H1 (cell line): ENCODE results near the gene EPN2. TPM values are rescaled to one million over a fixed set of nuclear protein-coding genes. Genes with fewer than 3 reads are reported as not detected.

Experiments
- BACH1 ChIP-seq: IDR thresholded peaks from 2 replicates; pipeline ENCODE4 v1.6.1; 2012; ENCODE audit warnings: low read length, improper control_type of control experiment
- BCL11A ChIP-seq, 2 experiments: IDR thresholded peaks; one replicate each; pipeline ENCODE4 v1.6.1; 2011; ENCODE audit warnings: low read depth in 2 of 2, low read length in 2 of 2, mild to moderate bottlenecking in 2 of 2
- BRCA1 ChIP-seq: IDR thresholded peaks from 2 replicates; pipeline ENCODE4 v1.6.1; 2012; ENCODE audit warnings: low read depth, low read length, improper control_type of control experiment
- CHD2 ChIP-seq: IDR thresholded peaks from 2 replicates; pipeline ENCODE4 v1.6.1; 2012; ENCODE audit warnings: low read length, improper control_type of control experiment
- EGR1 ChIP-seq: IDR thresholded peaks from 2 replicates; pipeline ENCODE4 v1.6.1; 2011; ENCODE audit warnings: low read depth, low read length, borderline replicate concordance
- HDAC6 ChIP-seq: IDR thresholded peaks from one replicate; pipeline ENCODE4 v1.7.1; 2012; ENCODE audit warnings: low read depth, mild to moderate bottlenecking, inconsistent platforms, low read length, moderate library complexity
- MAFK ChIP-seq: IDR thresholded peaks from 2 replicates; pipeline ENCODE4 v1.6.1; 2012; ENCODE audit warnings: low read depth, mild to moderate bottlenecking, improper control_type of control experiment, low read length
- RBBP5 ChIP-seq: IDR thresholded peaks from 2 replicates; pipeline ENCODE4 v1.7.1; 2012; ENCODE audit warnings: low read depth, mild to moderate bottlenecking, inconsistent platforms, low read length, moderate library complexity, borderline replicate concordance
- SIRT6 ChIP-seq: IDR thresholded peaks from one replicate; pipeline ENCODE4 v1.7.1; 2012; ENCODE audit warnings: low read length, inconsistent platforms
- SP2 ChIP-seq: IDR thresholded peaks from 2 replicates; pipeline ENCODE4 v1.6.1; 2012; ENCODE audit warnings: mild to moderate bottlenecking, low read length, inconsistent platforms
- SUZ12 ChIP-seq: fragments of 200-600 bp; sonication (generic); IDR thresholded peaks from 2 replicates; pipeline ENCODE4 v1.6.1; 2012; ENCODE audit warnings: mild to moderate bottlenecking, inconsistent platforms, low read length, moderate library complexity, mixed read lengths
- polyA plus RNA-seq, 7 experiments: library from polyadenylated mRNA; depleted of rRNA in 3 of 7; stranded (reverse) in 5 of 7; unstranded in 2 of 7; fragments of >200 nt in 5 of 7; fragments of 200-250 nt in 2 of 7; gene quantifications; 1 replicate in 5 of 7; 2 replicates in 1 of 7; 4 replicates in 1 of 7; pipeline versions ENCODE4 v1.2.1 to v1.2.3, GENCODE V29; 2011 to 2013; ENCODE audit warnings: missing spikeins in 2 of 7, mixed read lengths in 2 of 7
- total RNA-seq: library from RNA; stranded (reverse); fragmentation: NEBNext Ultra II Directional; extraction: Animal tissue kit (Norgen Biotek cat#: 25700); gene quantifications from 2 replicates; pipeline ENCODE4 v1.2.1, GENCODE V29; 2021

The EPN2 gene
- total and polyA plus RNA-seq, 2 of the 8 experiments (the other 6 are each of a cell fraction or from before 2014, with no cell fraction given) = 28.7 to 55.8 TPM

DNA sequence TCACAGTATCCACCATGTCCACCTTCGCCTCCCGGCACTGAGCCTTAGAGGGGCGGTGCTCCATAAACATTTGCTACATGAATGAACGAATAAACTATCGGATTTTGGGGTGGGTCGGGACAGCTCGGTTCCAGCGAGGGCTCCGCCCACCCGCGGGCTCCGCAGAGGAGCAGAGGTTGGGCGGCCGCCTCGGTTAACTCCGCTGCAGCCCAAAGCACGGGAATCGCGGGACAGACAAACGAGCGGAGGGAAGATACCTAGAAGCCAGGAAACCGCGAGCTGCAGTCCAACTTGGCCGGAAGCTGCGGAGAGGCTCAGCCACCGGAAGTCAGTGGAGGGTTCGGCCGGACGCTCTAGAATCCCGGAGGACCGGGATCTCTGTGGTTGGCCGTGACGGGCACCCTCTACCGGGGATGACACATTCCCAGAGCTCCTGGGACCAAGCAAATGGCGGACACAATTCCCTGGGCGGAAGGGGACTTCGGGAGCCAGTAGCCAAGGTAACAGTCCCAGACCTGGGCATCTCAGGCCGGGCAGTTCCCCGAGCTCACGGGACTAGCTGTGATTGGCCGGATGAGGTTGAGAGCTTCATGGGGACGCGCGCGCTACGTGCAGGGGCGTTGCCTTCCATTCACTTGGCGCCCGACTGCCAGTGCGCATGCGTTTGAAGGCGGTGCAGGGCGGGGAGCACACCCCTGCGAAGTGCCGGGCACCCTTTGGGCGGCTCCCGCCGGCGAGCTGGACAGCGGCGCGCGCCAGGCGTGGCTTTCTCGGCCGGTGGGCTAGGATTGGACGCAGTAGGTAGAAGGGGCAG lies 140.6 kb downstream of the EPN2 start (continued):
- TF ChIP-seq EGR1 = peak; percentile 85
- no peak for TF ChIP-seq MAFK
- TF ChIP-seq RBBP5 = peak; percentile 99; the same call in 1 of the 2 replicates
- peak; percentile 70 for TF ChIP-seq CHD2
- TF ChIP-seq HDAC6 = no peak
- TF ChIP-seq BCL11A (IDR thresholded peaks at IDR 0.05; ENCODE audit: low read depth in 2 of 2, low read length in 2 of 2) = no peak
- peak; percentile 93 for TF ChIP-seq SP2
- TF ChIP-seq SUZ12 = no peak
- TF ChIP-seq BACH1 = no peak
- TF ChIP-seq SIRT6 = no peak
- TF ChIP-seq BRCA1 = 0 out of 2 replicates have a peak, but pooled peaks have one; percentile 7
